IPS-11a (cell line): ENCODE data around the gene SMAD2.
"Not testable (repeated sequence)": the region's sequence is repeated elsewhere in the genome, so short reads cannot be mapped to it uniquely, and the experiment has no call there.

Experiments
- H3K4me3 ChIP-seq: one replicate; pipeline ENCODE4 v1.5.1; 2013; ENCODE audit warnings: low read depth, low read length, control low read depth

SMAD2 gene

GRCh38 chr18:47797126-47797525, 133.3 kb downstream of the SMAD2 start:
- no peak overlapping the region for H3K4me3 ChIP-seq

DNA sequence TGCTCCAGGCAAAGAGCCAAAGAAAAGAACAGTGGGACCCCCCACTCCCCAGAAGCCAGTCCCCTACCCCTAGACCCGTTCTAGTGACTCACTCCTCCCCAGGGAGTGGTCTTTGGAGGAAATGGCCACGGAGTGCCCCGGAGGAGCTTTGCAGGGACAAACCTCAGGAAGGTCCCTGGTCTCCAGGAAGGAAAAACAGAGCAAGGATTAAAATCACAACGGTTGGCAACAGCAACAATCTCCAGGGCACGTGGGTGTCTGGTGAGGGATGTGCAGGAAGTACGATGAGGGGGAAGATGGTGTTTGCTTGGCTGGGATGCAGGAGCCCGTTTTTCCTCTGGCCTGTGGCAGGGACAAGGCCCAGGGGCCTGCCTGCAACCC, 135.0 kb downstream of the SMAD2 start:
- H3K4me3 ChIP-seq = no peak overlapping the region

- no peak overlapping the region for H3K4me3 ChIP-seq
Measured at GRCh38 chr18:47794725-47795433, 135.6 kb downstream of the SMAD2 start.

- no peak overlapping the region for H3K4me3 ChIP-seq
Measured at GRCh38 chr18:47793609-47794008, 136.8 kb downstream of the SMAD2 start.

- H3K4me3 ChIP-seq = no peak overlapping the region
Measured at GRCh38 chr18:47791461-47791985, 138.9 kb downstream of the SMAD2 start.

DNA sequence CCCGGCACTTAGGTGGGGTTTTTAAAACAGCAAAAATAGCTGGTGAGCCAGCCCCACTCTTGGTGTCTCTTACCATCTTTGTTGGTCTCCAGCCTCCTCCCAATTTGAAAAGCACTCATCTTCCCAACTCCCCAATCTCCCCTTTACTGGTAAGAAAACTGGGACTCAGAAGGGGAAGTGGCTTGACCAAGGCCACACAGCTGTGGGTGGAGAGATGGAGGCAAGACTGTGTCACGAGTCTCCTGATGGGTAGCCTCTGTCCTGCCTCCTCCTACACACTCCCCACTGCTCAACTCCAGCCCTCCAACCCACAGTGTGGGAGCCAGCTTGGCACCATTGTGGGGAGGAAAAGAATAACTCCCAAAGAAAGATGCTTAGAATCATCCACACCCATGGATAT, 140.4 kb downstream of the SMAD2 start:
- no peak overlapping the region for H3K4me3 ChIP-seq

- no peak overlapping the region for H3K4me3 ChIP-seq
Measured at GRCh38 chr18:47788621-47789020, 141.8 kb downstream of the SMAD2 start.

- no peak overlapping the region for H3K4me3 ChIP-seq
Measured at GRCh38 chr18:47781561-47781960, 148.9 kb downstream of the SMAD2 start.

DNA sequence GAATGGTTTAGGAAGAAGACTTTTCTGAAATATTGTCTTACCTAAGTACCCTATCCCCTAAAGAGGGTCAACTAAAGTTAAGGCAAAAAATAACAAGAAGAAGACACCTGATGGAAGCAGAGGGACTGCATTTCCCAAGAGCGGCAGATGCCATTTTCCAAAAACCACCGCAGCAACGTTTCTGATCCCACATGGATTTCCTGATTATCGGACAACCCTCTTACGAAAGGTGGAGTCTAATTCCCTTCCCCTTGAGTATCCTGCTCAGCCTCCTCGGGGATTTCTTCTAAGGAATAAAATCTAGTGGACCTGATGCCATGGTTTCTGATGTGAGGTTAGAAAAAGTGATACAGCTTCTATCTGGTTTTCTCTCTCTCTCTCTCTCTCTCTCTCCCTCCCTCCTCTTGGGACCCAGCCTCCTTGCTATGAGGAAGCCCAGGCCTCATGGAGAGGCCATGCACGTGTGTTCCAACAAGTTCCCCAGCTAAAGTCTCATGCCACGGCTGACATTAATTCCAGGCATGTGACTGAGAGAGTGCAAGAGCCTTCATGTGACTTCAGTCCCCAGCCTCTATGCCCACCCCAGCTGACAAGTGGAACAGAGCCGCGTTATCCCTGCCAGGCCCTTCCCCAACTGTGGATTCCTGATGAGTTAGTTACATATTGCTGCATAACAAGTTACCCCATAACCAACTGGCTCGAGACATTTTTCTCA, 150.3 kb downstream of the SMAD2 start:
- H3K4me3 ChIP-seq = no peak overlapping the region

DNA sequence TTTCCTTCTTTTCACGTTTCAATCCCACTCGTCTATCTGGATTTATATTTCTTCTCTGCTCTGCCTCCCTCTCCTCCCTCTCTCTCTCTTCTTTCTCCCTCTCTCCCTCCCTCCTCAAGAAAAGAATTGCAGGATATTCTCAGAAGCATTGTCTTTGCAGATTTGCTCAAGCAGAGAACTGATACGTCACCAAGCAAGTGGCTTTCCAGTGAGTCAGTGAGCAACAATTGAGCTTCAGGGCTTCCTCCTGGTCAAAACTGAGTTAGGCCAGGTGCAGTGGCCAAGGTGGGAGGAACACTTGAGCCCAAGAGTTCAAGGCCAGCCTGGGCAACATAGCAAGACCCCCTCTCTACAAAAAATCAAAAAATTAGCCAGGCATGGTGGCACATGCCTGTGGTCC, 151.1 kb downstream of the SMAD2 start:
- H3K4me3 ChIP-seq = no peak overlapping the region

- no peak overlapping the region for H3K4me3 ChIP-seq
Measured at GRCh38 chr18:47777626-47778025, 152.8 kb downstream of the SMAD2 start.

- H3K4me3 ChIP-seq = no peak overlapping the region
Measured at GRCh38 chr18:47775961-47776360, 154.5 kb downstream of the SMAD2 start.

DNA sequence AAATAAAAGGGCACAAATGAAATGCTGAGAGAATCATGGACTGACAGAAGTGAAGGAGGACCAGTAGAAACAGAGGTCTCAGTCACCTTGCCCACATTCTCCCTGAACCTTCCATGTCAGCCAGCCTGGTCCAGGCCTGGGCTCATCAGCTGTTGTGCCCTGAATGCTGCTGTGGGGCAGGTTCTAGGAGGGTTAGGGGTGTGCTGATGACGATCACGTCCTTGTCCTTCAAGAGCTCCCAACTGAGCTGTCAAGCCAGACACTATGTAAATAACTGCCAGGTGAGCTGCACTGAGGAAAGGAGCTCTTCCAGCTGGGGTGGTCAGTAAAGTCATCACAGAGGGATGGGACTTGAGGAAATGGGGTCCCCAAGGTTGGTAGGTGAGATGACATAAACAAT, 156.5 kb downstream of the SMAD2 start:
- no peak overlapping the region for H3K4me3 ChIP-seq

DNA sequence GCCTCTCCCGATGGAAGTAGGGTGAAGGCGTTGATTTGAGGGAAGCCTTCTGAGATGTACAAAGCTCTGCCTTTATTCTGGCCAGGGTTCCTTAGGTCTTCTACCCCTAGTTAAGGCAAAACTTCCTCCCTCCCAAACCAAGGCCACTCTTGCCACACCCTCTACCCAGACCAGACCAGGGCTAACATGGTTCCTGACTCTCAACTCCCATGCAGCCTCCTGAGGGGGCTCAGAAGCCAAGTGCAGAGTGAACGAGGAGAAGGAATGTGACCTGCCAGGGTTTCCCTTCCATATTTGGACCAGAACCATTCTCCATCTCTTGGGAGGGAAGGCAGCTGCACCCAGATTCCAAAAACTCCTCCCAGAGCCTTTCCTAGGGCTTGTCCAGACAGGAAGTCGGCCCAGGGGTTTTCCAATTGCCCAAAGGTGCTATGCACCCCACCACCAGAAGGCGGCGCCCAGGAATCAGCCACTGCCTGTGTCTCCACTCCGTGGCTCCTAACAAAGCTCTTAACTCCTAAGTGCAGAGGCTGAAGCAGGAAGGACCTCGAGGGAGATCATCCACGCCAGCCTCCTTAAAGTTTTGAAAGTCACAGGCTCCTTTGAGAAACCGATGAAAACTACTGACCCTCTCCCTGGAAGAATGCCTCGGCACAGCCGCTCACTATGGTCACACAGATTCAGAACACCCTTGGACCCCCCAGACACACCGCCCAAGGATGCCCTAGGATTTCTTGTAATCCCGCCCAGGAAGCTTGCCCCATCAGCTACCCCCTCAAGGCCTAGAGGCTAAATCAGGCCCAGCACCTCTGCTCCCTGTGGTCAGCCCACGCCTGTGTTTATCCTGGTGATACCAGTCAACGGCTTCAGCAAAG, 157.8 kb downstream of the SMAD2 start:
- no peak overlapping the region for H3K4me3 ChIP-seq

- no peak overlapping the region for H3K4me3 ChIP-seq
Measured at GRCh38 chr18:47771922-47772321, 158.5 kb downstream of the SMAD2 start.

GRCh38 chr18:47767699-47768098, 162.8 kb downstream of the SMAD2 start:
- H3K4me3 ChIP-seq = no peak overlapping the region

DNA sequence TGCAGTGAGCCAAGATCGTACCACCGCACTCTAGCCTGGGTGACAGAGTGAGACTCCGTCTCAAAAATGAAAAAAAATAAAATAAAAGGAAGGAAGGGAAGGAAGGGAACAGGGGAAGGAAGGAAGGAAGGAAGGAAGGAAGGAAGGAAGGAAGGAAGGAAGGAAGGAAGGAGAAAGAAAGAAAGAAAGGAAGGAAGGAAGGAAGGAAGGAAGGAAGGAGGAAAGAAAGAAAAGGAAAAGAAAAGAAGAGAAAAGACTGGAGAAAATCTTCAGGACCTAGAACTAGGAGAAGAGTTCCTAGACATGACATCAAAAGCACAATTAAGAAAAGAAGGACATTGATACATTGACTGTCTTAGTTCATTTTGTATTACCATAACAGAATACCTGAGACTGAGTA, 163.3 kb downstream of the SMAD2 start:
- H3K4me3 ChIP-seq = not testable (repeated sequence)
